Keratinocyte (primary cell): ENCODE data around the gene DSTN. TPM values are rescaled to one million over a fixed set of nuclear protein-coding genes. Genes with fewer than 3 reads are reported as not detected.

Source experiments
- DNase-seq: peaks from one replicate; pipeline ENCODE4 v3.0.0-alpha.2; 2011; ENCODE audit warnings: low read depth, missing footprints, low spot score
- FAIRE-seq: peaks from 2 replicates; lab custom pipeline; 2011; peaks lifted over from hg19 to GRCh38; lab: Jason Lieb, UNC
- H2AFZ ChIP-seq: 2 replicates; pipeline ENCODE4 v1.6.0; 2012; ENCODE audit warnings: low read length, control low read depth, inconsistent platforms; ENCODE audit not compliant: control insufficient read depth
- H3K27ac ChIP-seq: 2 replicates; pipeline ENCODE4 v1.5.1; 2011; ENCODE audit warnings: low read length; ENCODE audit not compliant: control insufficient read depth, insufficient read depth
- H3K27me3 ChIP-seq: 3 replicates; pipeline ENCODE4 v1.6.0; 2011; ENCODE audit warnings: low read length; ENCODE audit not compliant: control insufficient read depth, insufficient read depth; ENCODE audit errors: extremely low read depth
- H3K36me3 ChIP-seq, 2 experiments: 2 replicates in 1 of 2; 3 replicates in 1 of 2; pipeline ENCODE4 v1.5.1; 2011; ENCODE audit warnings: low read length in 2 of 2, mild to moderate bottlenecking in 1 of 2; ENCODE audit not compliant: control insufficient read depth in 2 of 2, insufficient read depth in 2 of 2; ENCODE audit errors: extremely low read depth in 1 of 2
- H3K4me1 ChIP-seq: 3 replicates; pipeline ENCODE4 v1.5.1; 2011; ENCODE audit warnings: low read length; ENCODE audit not compliant: control insufficient read depth, insufficient read depth; ENCODE audit errors: extremely low read depth
- H3K4me2 ChIP-seq: 3 replicates; pipeline ENCODE4 v1.6.0; 2011; ENCODE audit warnings: low read depth, low read length; ENCODE audit not compliant: control insufficient read depth, insufficient read depth; ENCODE audit errors: extremely low read depth
- H3K4me3 ChIP-seq, 3 experiments: fragments of 200-600 bp in 1 of 3; sonication (generic) in 1 of 3; 2 replicates in 2 of 3; 3 replicates in 1 of 3; pipeline ENCODE4 v1.5.1; 2011 to 2016; ENCODE audit warnings: low read length in 3 of 3, mild to moderate bottlenecking in 3 of 3, control low read depth in 2 of 3, inconsistent platforms in 1 of 3, low read depth in 1 of 3, mixed read lengths in 1 of 3, mixed run types in 1 of 3, moderate library complexity in 1 of 3; ENCODE audit not compliant: control insufficient read depth in 2 of 3, insufficient read depth in 2 of 3; ENCODE audit errors: extremely low read depth in 1 of 3
- H3K79me2 ChIP-seq: 2 replicates; pipeline ENCODE4 v1.6.0; 2012; ENCODE audit warnings: low read length; ENCODE audit not compliant: control insufficient read depth, insufficient read depth
- H3K9ac ChIP-seq: 3 replicates; pipeline ENCODE4 v1.6.0; 2011; ENCODE audit warnings: low read length; ENCODE audit not compliant: control insufficient read depth, insufficient read depth; ENCODE audit errors: extremely low read depth
- H3K9me1 ChIP-seq: 3 replicates; pipeline ENCODE4 v1.6.0; 2011; ENCODE audit warnings: low read length; ENCODE audit not compliant: control insufficient read depth, insufficient read depth; ENCODE audit errors: extremely low read depth
- H3K9me3 ChIP-seq: 2 replicates; pipeline ENCODE4 v1.5.1; 2012; ENCODE audit warnings: low read depth, low read length; ENCODE audit not compliant: control insufficient read depth
- H4K20me1 ChIP-seq: 3 replicates; pipeline ENCODE4 v1.6.0; 2011; ENCODE audit warnings: low read length; ENCODE audit not compliant: control insufficient read depth, insufficient read depth; ENCODE audit errors: extremely low read depth
- CTCF ChIP-seq, 3 experiments: IDR thresholded peaks in 1 of 3; conservative IDR thresholded peaks in 1 of 3; optimal IDR thresholded peaks in 1 of 3; 2 replicates in 2 of 3; 3 replicates in 1 of 3; pipeline versions ENCODE3 to v1.5.1; 2011; ENCODE audit warnings: low read length in 3 of 3, mild to moderate bottlenecking in 3 of 3, moderate library complexity in 2 of 3, control low read depth in 1 of 3, inconsistent platforms in 1 of 3; ENCODE audit not compliant: insufficient read depth in 2 of 3; ENCODE audit errors: extremely low read depth in 1 of 3
- EZH2 ChIP-seq: IDR thresholded peaks from one replicate; pipeline ENCODE4 v1.6.1; 2012; ENCODE audit warnings: inconsistent platforms, mild to moderate bottlenecking, low read length, moderate library complexity
- dilution Hi-C: fragments of 300-500 bp; cut with MboI; formaldehyde crosslinking; loops from one replicate; pipeline ENCODE4 v1.7.0; 2020; ENCODE audit warnings: low sequenced_read_pairs; ENCODE audit not compliant: extremely low pct_ligation_motif_present
- polyA plus RNA-seq, 5 experiments: library from polyadenylated mRNA; depleted of rRNA in 3 of 5; stranded (reverse) in 3 of 5; stranded (forward) in 1 of 5; unstranded in 1 of 5; fragments of >200 nt; gene quantifications; 1 replicate in 1 of 5; 2 replicates in 3 of 5; 3 replicates in 1 of 5; pipeline versions ENCODE4 v1.2.1 to v1.2.3, GENCODE V29; 2011 to 2012; ENCODE audit warnings: missing spikeins in 2 of 5, low read depth in 1 of 5, low replicate concordance in 1 of 5

DSTN gene
- polyA plus RNA-seq, 1 donor (not counting 4 experiments of a cell fraction or from before 2014, with no cell fraction given): 288 TPM

- dilution Hi-C loops: no loop called here
- H3K79me2 ChIP-seq: peaks cover 68% of the 10 kb centered on the region
- H3K4me1 ChIP-seq: no peaks in the 10 kb centered on the region
- TF ChIP-seq EZH2: no peak
- TF ChIP-seq CTCF (optimal IDR thresholded peaks at IDR 0.05 in 1 of 3, IDR thresholded peaks at IDR 0.05 in 1 of 3, conservative IDR thresholded peaks at IDR 0.05 in 1 of 3; ENCODE audit: extremely low read depth in 1 of 3, insufficient read depth in 2 of 3, low read length in 3 of 3): no peak
- peaks cover 6% of the 10 kb centered on the region for H4K20me1 ChIP-seq
- H3K4me3 ChIP-seq: no peak overlapping the region
- H2AFZ ChIP-seq: no peak overlapping the region
- no peak overlapping the region for H3K27ac ChIP-seq
- H3K4me2 ChIP-seq: no peak overlapping the region
- H3K9me3 ChIP-seq: no peaks in the 10 kb centered on the region
- DNase-seq: no peak
- peaks cover 2% of the 10 kb centered on the region for H3K9me1 ChIP-seq
- no peaks in the 10 kb centered on the region for H3K27me3 ChIP-seq
- no peak for FAIRE-seq
- no peak overlapping the region for H3K9ac ChIP-seq
- H3K36me3 ChIP-seq: peaks cover 19 to 31% of the 10 kb centered on the region in 2 experiments
These were observed 75.8 kb downstream of the DSTN start for GRCh38 chr20:17645546-17646208.

GRCh38 chr20:17646209-17646960 is 76.5 kb downstream of the DSTN start:
- H3K4me2 ChIP-seq: no peak overlapping the region
- peaks cover 64% of the 10 kb centered on the region for H3K79me2 ChIP-seq
- DNase-seq: no peak
- TF ChIP-seq EZH2: no peak
- TF ChIP-seq CTCF (optimal IDR thresholded peaks at IDR 0.05 in 1 of 3, IDR thresholded peaks at IDR 0.05 in 1 of 3, conservative IDR thresholded peaks at IDR 0.05 in 1 of 3; ENCODE audit: extremely low read depth in 1 of 3, insufficient read depth in 2 of 3, low read length in 3 of 3): no peak
- no peaks in the 10 kb centered on the region for H3K27me3 ChIP-seq
- no peak overlapping the region for H3K27ac ChIP-seq
- H3K36me3 ChIP-seq: peaks cover 14 to 28% of the 10 kb centered on the region in 2 experiments
- dilution Hi-C loops: no loop called here
- FAIRE-seq: no peak
- no peak overlapping the region for H3K9ac ChIP-seq
- H2AFZ ChIP-seq: no peak overlapping the region
- H3K4me3 ChIP-seq: no peak overlapping the region
- peaks cover 2% of the 10 kb centered on the region for H3K9me1 ChIP-seq
- H4K20me1 ChIP-seq: peaks cover 4% of the 10 kb centered on the region
- H3K4me1 ChIP-seq: no peaks in the 10 kb centered on the region
- no peaks in the 10 kb centered on the region for H3K9me3 ChIP-seq
